ENCODE measurements around the gene TP53TG5. TPM values are rescaled to one million over a fixed set of nuclear protein-coding genes. Genes with fewer than 3 reads are reported as not detected.

TP53TG5 gene
- total RNA-seq, 1 donor from 2014 or later: not detected

- no peak for TF ChIP-seq CTCF (conservative IDR thresholded peaks at IDR 0.05)
- Mint-ChIP-seq H3K4me3 (no peak overlapping the region), H3K4me1 (peaks cover 4% of the 10 kb centered on the region), H3K27ac (ENCODE audit: unreplicated experiment) (no peak overlapping the region), H3K27me3 (ENCODE audit: low read depth) (peaks cover 20% of the 10 kb centered on the region), H3K9me3 (peaks cover 25% of the 10 kb centered on the region), H3K36me3 (ENCODE audit: low read depth) (peaks cover 23% of the 10 kb centered on the region)
- DNase-seq (ENCODE audit: low read depth, low spot score): no peak
Observed at GRCh38 chr20:45400346-45401031, 22.4 kb upstream of the TP53TG5 start.

GRCh38 chr20:45399018-45399417, 20.9 kb upstream of the TP53TG5 start:
- no peak overlapping the region for H3K27ac Mint-ChIP-seq (ENCODE audit: unreplicated experiment)
- TF ChIP-seq CTCF (conservative IDR thresholded peaks at IDR 0.05): no peak
- no peaks in the 10 kb centered on the region for H3K4me1 Mint-ChIP-seq
- peaks cover 25% of the 10 kb centered on the region for H3K9me3 Mint-ChIP-seq
- peaks cover 6% of the 10 kb centered on the region for H3K27me3 Mint-ChIP-seq (ENCODE audit: low read depth)
- DNase-seq (ENCODE audit: low read depth, low spot score): no peak
- no peak overlapping the region for H3K4me3 Mint-ChIP-seq
- H3K36me3 Mint-ChIP-seq (ENCODE audit: low read depth): peaks cover 20% of the 10 kb centered on the region

GRCh38 chr20:45395114-45395415, 16.9 kb upstream of the TP53TG5 start:
- H3K4me1 Mint-ChIP-seq: no peaks in the 10 kb centered on the region
- H3K27ac Mint-ChIP-seq (ENCODE audit: unreplicated experiment): no peak overlapping the region
- no peak for TF ChIP-seq CTCF (conservative IDR thresholded peaks at IDR 0.05)
- no peaks in the 10 kb centered on the region for H3K27me3 Mint-ChIP-seq (ENCODE audit: low read depth)
- H3K4me3 Mint-ChIP-seq: no peak overlapping the region
- H3K9me3 Mint-ChIP-seq: peaks cover 14% of the 10 kb centered on the region
- peaks cover 10% of the 10 kb centered on the region for H3K36me3 Mint-ChIP-seq (ENCODE audit: low read depth)
- no peak for DNase-seq (ENCODE audit: low read depth, low spot score)

- no peak for DNase-seq (ENCODE audit: low read depth, low spot score)
- peaks cover 5% of the 10 kb centered on the region for H3K36me3 Mint-ChIP-seq (ENCODE audit: low read depth)
- no peak overlapping the region for H3K27ac Mint-ChIP-seq (ENCODE audit: unreplicated experiment)
- H3K27me3 Mint-ChIP-seq (ENCODE audit: low read depth): no peaks in the 10 kb centered on the region
- no peaks in the 10 kb centered on the region for H3K4me1 Mint-ChIP-seq
- H3K4me3 Mint-ChIP-seq: no peak overlapping the region
- no peak for TF ChIP-seq CTCF (conservative IDR thresholded peaks at IDR 0.05)
- H3K9me3 Mint-ChIP-seq: peaks cover 9% of the 10 kb centered on the region
Observed at GRCh38 chr20:45394221-45395113, 16.3 kb upstream of the TP53TG5 start.

GRCh38 chr20:45392733-45393132, 14.6 kb upstream of the TP53TG5 start:
- no peak for TF ChIP-seq CTCF (conservative IDR thresholded peaks at IDR 0.05)
- peaks cover 2% of the 10 kb centered on the region for H3K36me3 Mint-ChIP-seq (ENCODE audit: low read depth)
- no peak overlapping the region for H3K27ac Mint-ChIP-seq (ENCODE audit: unreplicated experiment)
- no peak for DNase-seq (ENCODE audit: low read depth, low spot score)
- no peaks in the 10 kb centered on the region for H3K27me3 Mint-ChIP-seq (ENCODE audit: low read depth)
- H3K9me3 Mint-ChIP-seq: no peaks in the 10 kb centered on the region
- H3K4me3 Mint-ChIP-seq: no peak overlapping the region
- no peaks in the 10 kb centered on the region for H3K4me1 Mint-ChIP-seq
